HepG2 (cell line): ENCODE measurements around the gene EGF. TPM values are rescaled to one million over a fixed set of nuclear protein-coding genes. Genes with fewer than 3 reads are reported as not detected.

Source experiments
- ATAC-seq: fragments of 200-7000 bp; cut with Tn5 transposase; 3 replicates; pipeline ENCODE4 v1.9.1; 2020; ENCODE audit warnings: mild to moderate bottlenecking, moderate library complexity
- BruUV-seq: library from RNA; stranded (reverse); fragments of 400-500 nt; replicated peaks from 2 replicates; lab custom pipeline; 2021; lab: Mats Ljungman, UMichigan
- CTCF ChIA-PET: fragments of 300-600 bp; formaldehyde crosslinking; extraction: SDS; loops from one replicate; lab custom pipeline; 2021; ENCODE audit warnings: low total read pairs, inconsistent platforms, low intra/inter-chr PET ratio; lab: Yijun Ruan, JAX
- POLR2A ChIA-PET: fragments of 350-600 bp; sonication (Branson Sonifier 250); formaldehyde crosslinking; loops from one replicate; lab custom pipeline; 2020; ENCODE audit warnings: antibody characterized with exemption, inconsistent platforms; lab: Yijun Ruan, JAX
- DNase-seq: peaks from one replicate; pipeline ENCODE4 v3.0.0-alpha.2; 2015; ENCODE audit warnings: low spot score
- FAIRE-seq: peaks from 3 replicates; lab custom pipeline; 2011; peaks lifted over from hg19 to GRCh38; lab: Jason Lieb, UNC
- H2AFZ ChIP-seq: one replicate; pipeline ENCODE4 v1.6.1; 2011; ENCODE audit warnings: low read length, inconsistent platforms
- H3K27ac ChIP-seq: fragments of 300-600 bp; 3 replicates; pipeline ENCODE4 v1.8.0; 2011; ENCODE audit warnings: mixed run types, mild to moderate bottlenecking, mixed read lengths, low read length, inconsistent platforms; ENCODE audit not compliant: insufficient read depth; ENCODE audit errors: extremely low read length
- H3K27me3 ChIP-seq, 2 experiments: fragments of 200-600 bp in 1 of 2; 2 replicates in 1 of 2; 3 replicates in 1 of 2; pipeline versions ENCODE4 v1.6.0 to v1.8.0; 2011; ENCODE audit warnings: low read length in 2 of 2, mild to moderate bottlenecking in 2 of 2, moderate library complexity in 2 of 2, inconsistent platforms in 1 of 2; ENCODE audit not compliant: insufficient read depth in 2 of 2, control insufficient read depth in 1 of 2
- H3K36me3 ChIP-seq, 2 experiments: fragments of 200-600 bp in 1 of 2; replicated peaks in 1 of 2; 2 replicates in 1 of 2; 3 replicates in 1 of 2; pipeline versions ENCODE4 v1.5.1 to v1.8.0; 2011; ENCODE audit warnings: low read length in 2 of 2, inconsistent platforms in 1 of 2; ENCODE audit not compliant: insufficient read depth in 2 of 2, control insufficient read depth in 1 of 2
- H3K4me1 ChIP-seq: 2 replicates; pipeline ENCODE4 v1.5.1; 2012; ENCODE audit warnings: low read length, inconsistent platforms; ENCODE audit not compliant: insufficient read depth
- H3K4me2 ChIP-seq: 2 replicates; pipeline ENCODE4 v1.6.0; 2011; ENCODE audit warnings: low read depth, low read length, inconsistent platforms
- H3K4me3 ChIP-seq, 3 experiments: fragments of 200-600 bp in 1 of 3; sonication (generic), shearing (Covaris generic) in 1 of 3; replicated peaks in 1 of 3; 2 replicates each; pipeline ENCODE4 v1.5.1; 2011 to 2016; ENCODE audit warnings: low read length in 3 of 3, inconsistent platforms in 2 of 3, low read depth in 2 of 3, mild to moderate bottlenecking in 2 of 3, control low read depth in 1 of 3, mixed read lengths in 1 of 3; ENCODE audit not compliant: insufficient read depth in 1 of 3
- H3K79me2 ChIP-seq: one replicate; pipeline ENCODE4 v1.6.1; 2011; ENCODE audit warnings: low read length, inconsistent platforms; ENCODE audit not compliant: insufficient read depth
- H3K9ac ChIP-seq: 2 replicates; pipeline ENCODE4 v1.6.0; 2011; ENCODE audit warnings: mild to moderate bottlenecking, low read depth, low read length, inconsistent platforms; ENCODE audit not compliant: insufficient read depth
- H3K9me3 ChIP-seq: 2 replicates; pipeline ENCODE4 v1.5.1; 2012; ENCODE audit warnings: mild to moderate bottlenecking, low read length
- H4K20me1 ChIP-seq: 2 replicates; pipeline ENCODE4 v1.6.0; 2011; ENCODE audit warnings: inconsistent platforms, mild to moderate bottlenecking, low read length, moderate library complexity; ENCODE audit not compliant: insufficient read depth
- FOSL2 ChIP-seq: sonication (generic); formaldehyde crosslinking; IDR thresholded peaks from 2 replicates; pipeline ENCODE4 v1.4.0; 2020; ENCODE audit warnings: missing genetic modification reagents
- KAT8 ChIP-seq: IDR thresholded peaks from 2 replicates; pipeline ENCODE4 v1.6.1; 2016; ENCODE audit warnings: missing genetic modification reagents, missing compliant biosample characterization
- U2AF2 ChIP-seq: fragments of 200-400 bp; formaldehyde crosslinking; IDR thresholded peaks from 2 replicates; pipeline ENCODE4 v1.6.1; 2017; ENCODE audit warnings: low read depth, mild to moderate bottlenecking, low read length
- ZMYM4 ChIP-seq: sonication (generic); formaldehyde crosslinking; IDR thresholded peaks from 2 replicates; pipeline ENCODE4 v1.8.1; 2023; ENCODE audit warnings: mild to moderate bottlenecking, missing genetic modification reagents
- whole genome bisulfite sequencing: methylation state at CpG from one replicate; pipeline ENCODE4 v1.1.6; 2017; ENCODE audit warnings: low lambda C conversion rate; 5-methylcytosine and 5-hydroxymethylcytosine counted together
- in situ Hi-C: cut with HindIII; loops from 2 replicates; pipeline ENCODE4 v1.10.0; 2017; ENCODE audit warnings: low pct_unique_long_range_greater_than_20kb; ENCODE audit not compliant: extremely low pct_ligation_motif_present
- intact Hi-C: fragments of 100-400 bp; cut with micrococcal nuclease; formaldehyde crosslinking; loops from one replicate; pipeline ENCODE4 v1.10.0; 2022; ENCODE audit not compliant: unreplicated experiment
- polyA plus RNA-seq, 8 experiments: library from polyadenylated mRNA; depleted of rRNA in 3 of 8; stranded (reverse) in 7 of 8; unstranded in 1 of 8; fragments of >200 nt; fragmentation: Illumina TruSeq in 4 of 8; extraction: Trizol in 4 of 8; gene quantifications; 2 replicates each; pipeline versions ENCODE4 v1.2.1 to v1.2.3, GENCODE V29; 2011 to 2016; ENCODE audit warnings: low read depth in 4 of 8, missing spikeins in 1 of 8, mixed read lengths in 1 of 8; ENCODE audit not compliant: insufficient read depth in 1 of 8
- total RNA-seq, 5 experiments: library from RNA; depleted of rRNA; stranded (reverse); fragments of >200 nt; fragmentation: Illumina TruSeq; extraction: Trizol; gene quantifications; 2 replicates each; pipeline ENCODE4 v1.2.3, GENCODE V29; 2016; ENCODE audit warnings: low read depth in 1 of 5
- TF ChIP-seq, protein P1 (sequence below): sonication (generic); formaldehyde crosslinking; IDR thresholded peaks from 2 replicates; pipeline ENCODE4 v1.5.1; 2020; ENCODE audit warnings: missing genetic modification reagents, mild to moderate bottlenecking, borderline replicate concordance

Gene EGF
- total and polyA plus RNA-seq, 2 of the 13 experiments (the other 11 are each of a cell fraction or from before 2014, with no cell fraction given) = 0.07 to 0.08 TPM

DNA sequence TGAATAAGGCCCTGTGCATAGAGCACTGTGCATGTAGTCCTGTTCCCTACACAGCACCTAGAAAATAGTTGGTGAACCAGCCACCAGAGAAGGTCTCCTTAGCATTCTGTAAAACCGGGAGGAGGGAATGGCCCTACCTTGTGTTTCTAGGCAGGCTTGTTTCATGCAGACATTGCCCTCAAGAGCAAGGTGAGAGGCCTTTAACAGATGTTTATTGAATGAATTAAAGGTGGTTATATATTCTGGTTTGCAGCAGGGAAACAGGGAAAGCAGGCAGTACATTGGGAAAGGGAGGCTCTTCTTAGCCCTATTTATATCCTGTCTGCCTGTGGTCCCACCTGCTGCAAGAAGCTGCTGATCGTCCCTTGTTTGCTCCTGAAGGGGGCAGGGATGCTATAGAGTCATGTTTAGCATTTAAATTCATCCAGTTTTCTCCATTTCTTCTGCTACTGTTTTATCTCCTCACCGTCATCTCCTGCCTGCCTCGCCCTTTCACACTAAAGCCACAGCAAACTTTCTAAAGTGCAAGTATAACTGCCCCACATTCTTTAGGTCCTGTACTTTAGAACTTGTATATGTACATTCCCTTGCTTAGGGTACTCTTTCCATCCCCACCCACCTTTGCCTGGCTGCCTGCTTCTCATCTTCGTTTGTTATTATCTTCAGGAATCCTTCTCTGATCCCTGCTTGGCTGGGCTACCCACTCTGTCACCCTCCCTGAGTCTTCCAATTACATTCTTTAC is 60.3 kb downstream of the EGF start:
- no peak overlapping the region for H2AFZ ChIP-seq
- peak overlapping the region; percentile 27 for H3K27ac ChIP-seq
- under 1% methylated on average over 5 of the region's 5 CpGs for WGBS
- H3K79me2 ChIP-seq = no peaks in the 10 kb centered on the region
- no peak overlapping the region for H3K9ac ChIP-seq
- peak; percentile 77 for ATAC-seq
- POLR2A ChIA-PET = no interaction called here
- no peaks in the 10 kb centered on the region for H4K20me1 ChIP-seq
- CTCF ChIA-PET = no interaction called here
- no TSS peak for BruUV-seq
- peak overlapping the region; percentile 85 for H3K4me2 ChIP-seq
- H3K4me3 ChIP-seq = peak overlapping the region; percentile 25 to 49 (median 35); a peak in 5 of 6 replicates
- in situ Hi-C loops = loop anchor here (10.0 kb wide), 1 partner anchor 548 kb away; no protein-coding TSS in a partner anchor
- TF ChIP-seq FOSL2 = no peak
- TF ChIP-seq ZMYM4 (CRISPR knock-in tag) = 0 out of 2 replicates have a peak, but pooled peaks have one; percentile 11
- TF ChIP-seq, protein P1, sequence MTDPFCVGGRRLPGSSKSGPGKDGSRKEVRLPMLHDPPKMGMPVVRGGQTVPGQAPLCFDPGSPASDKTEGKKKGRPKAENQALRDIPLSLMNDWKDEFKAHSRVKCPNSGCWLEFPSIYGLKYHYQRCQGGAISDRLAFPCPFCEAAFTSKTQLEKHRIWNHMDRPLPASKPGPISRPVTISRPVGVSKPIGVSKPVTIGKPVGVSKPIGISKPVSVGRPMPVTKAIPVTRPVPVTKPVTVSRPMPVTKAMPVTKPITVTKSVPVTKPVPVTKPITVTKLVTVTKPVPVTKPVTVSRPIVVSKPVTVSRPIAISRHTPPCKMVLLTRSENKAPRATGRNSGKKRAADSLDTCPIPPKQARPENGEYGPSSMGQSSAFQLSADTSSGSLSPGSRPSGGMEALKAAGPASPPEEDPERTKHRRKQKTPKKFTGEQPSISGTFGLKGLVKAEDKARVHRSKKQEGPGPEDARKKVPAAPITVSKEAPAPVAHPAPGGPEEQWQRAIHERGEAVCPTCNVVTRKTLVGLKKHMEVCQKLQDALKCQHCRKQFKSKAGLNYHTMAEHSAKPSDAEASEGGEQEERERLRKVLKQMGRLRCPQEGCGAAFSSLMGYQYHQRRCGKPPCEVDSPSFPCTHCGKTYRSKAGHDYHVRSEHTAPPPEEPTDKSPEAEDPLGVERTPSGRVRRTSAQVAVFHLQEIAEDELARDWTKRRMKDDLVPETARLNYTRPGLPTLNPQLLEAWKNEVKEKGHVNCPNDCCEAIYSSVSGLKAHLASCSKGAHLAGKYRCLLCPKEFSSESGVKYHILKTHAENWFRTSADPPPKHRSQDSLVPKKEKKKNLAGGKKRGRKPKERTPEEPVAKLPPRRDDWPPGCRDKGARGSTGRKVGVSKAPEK = peak; percentile 64; the same call in 1 of the 2 replicates
- TF ChIP-seq U2AF2 = no peak
- 0 out of 2 replicates have a peak, but pooled peaks have one; percentile 7 for TF ChIP-seq KAT8 (CRISPR knock-in tag)
- TF ChIP-seq, all 625 proteins: peak for 3
- DNase-seq = peak; percentile 21
- Histone ChIP-seq H3K27me3 (no peaks in the 10 kb centered on the region), H3K36me3 (no peaks in the 10 kb centered on the region), H3K4me1 (peaks cover 39% of the 10 kb centered on the region), H3K9me3 (no peaks in the 10 kb centered on the region)
- peak; percentile 8 for FAIRE-seq
- intact Hi-C loops = loop anchor here (10.0 kb wide), 1 partner anchor 318 kb away; no protein-coding TSS in a partner anchor
